ENCODE data around the gene SH3BP5L.
"Not testable (repeated sequence)": the region's sequence is repeated elsewhere in the genome, so short reads cannot be mapped to it uniquely, and the experiment has no call there.

The SH3BP5L gene

GRCh38 chr1:248810000-248810726 lies 15.6 kb downstream of the SH3BP5L start:
- DNase-seq (ENCODE audit: low spot score) = no peak

- DNase-seq (ENCODE audit: low spot score) = no peak
Observed at GRCh38 chr1:248808876-248809275, 16.8 kb downstream of the SH3BP5L start.

GRCh38 chr1:248807067-248807737 lies 18.5 kb downstream of the SH3BP5L start:
- DNase-seq (ENCODE audit: low spot score) = peak; percentile 70

GRCh38 chr1:248805876-248806275 lies 19.8 kb downstream of the SH3BP5L start:
- DNase-seq (ENCODE audit: low spot score) = peak; percentile 22

- peak; percentile 43 for DNase-seq (ENCODE audit: low spot score)
Observed at GRCh38 chr1:248804771-248805681, 20.7 kb downstream of the SH3BP5L start.

GRCh38 chr1:248803501-248803900 lies 22.2 kb downstream of the SH3BP5L start:
- not testable (repeated sequence) for DNase-seq (ENCODE audit: low spot score)

- DNase-seq (ENCODE audit: low spot score) = no peak
Observed at GRCh38 chr1:248802454-248802853, 23.3 kb downstream of the SH3BP5L start.

- DNase-seq (ENCODE audit: low spot score) = no peak
Observed at GRCh38 chr1:248800459-248800858, 25.3 kb downstream of the SH3BP5L start.

- DNase-seq (ENCODE audit: low spot score) = no peak
Observed at GRCh38 chr1:248798791-248799190, 26.9 kb downstream of the SH3BP5L start.

- not testable (repeated sequence) for DNase-seq (ENCODE audit: low spot score)
Observed at GRCh38 chr1:248794663-248795062, 31.1 kb downstream of the SH3BP5L start.

GRCh38 chr1:248793592-248793991 lies 32.1 kb downstream of the SH3BP5L start:
- no peak for DNase-seq (ENCODE audit: low spot score)

- DNase-seq (ENCODE audit: low spot score) = no peak
Observed at GRCh38 chr1:248792342-248792741, 33.4 kb downstream of the SH3BP5L start.

- no peak for DNase-seq (ENCODE audit: low spot score)
Observed at GRCh38 chr1:248791010-248791409, 34.7 kb downstream of the SH3BP5L start.

GRCh38 chr1:248790456-248790855 lies 35.3 kb downstream of the SH3BP5L start:
- no peak for DNase-seq (ENCODE audit: low spot score)

- DNase-seq (ENCODE audit: low spot score) = not testable (repeated sequence)
Observed at GRCh38 chr1:248789337-248789736, 36.4 kb downstream of the SH3BP5L start.

GRCh38 chr1:248788327-248788726 lies 37.4 kb downstream of the SH3BP5L start:
- no peak for DNase-seq (ENCODE audit: low spot score)

GRCh38 chr1:248787430-248787829 lies 38.3 kb downstream of the SH3BP5L start:
- no peak for DNase-seq (ENCODE audit: low spot score)

GRCh38 chr1:248786156-248786555 lies 39.6 kb downstream of the SH3BP5L start:
- DNase-seq (ENCODE audit: low spot score) = no peak

- DNase-seq (ENCODE audit: low spot score) = no peak
Observed at GRCh38 chr1:248783367-248783766, 42.3 kb downstream of the SH3BP5L start.

- no peak for DNase-seq (ENCODE audit: low spot score)
Observed at GRCh38 chr1:248782416-248783141, 43.1 kb downstream of the SH3BP5L start.

- DNase-seq (ENCODE audit: low spot score) = no peak
Observed at GRCh38 chr1:248779350-248779749, 46.4 kb downstream of the SH3BP5L start.

GRCh38 chr1:248778906-248779305 lies 46.8 kb downstream of the SH3BP5L start:
- no peak for DNase-seq (ENCODE audit: low spot score)
